ENCODE results near the gene GADD45GIP1. TPM values are rescaled to one million over a fixed set of nuclear protein-coding genes. Genes with fewer than 3 reads are reported as not detected.

Gene GADD45GIP1
- polyA plus RNA-seq (2011; rRNA removed) (31.6 and 35.1 TPM in 2 replicates), polyA minus RNA-seq (2011; rRNA and poly(A)+ RNA removed) (8.0 and 9.4 TPM in 2 replicates)

GRCh38 chr19:12956446-12957388, at the start of gene GADD45GIP1:
GADD45GIP1 (minus strand) TSS chr19:12957223; CDS start chr19:12957212, 11 bp downstream.
- DNase-seq (ENCODE audit: low read depth, low spot score): no peak
- Histone ChIP-seq H3K27me3 (ENCODE audit: control insufficient read depth, insufficient read depth, low read length) (no peaks in the 10 kb centered on the region), H3K9me3 (ENCODE audit: control insufficient read depth, insufficient read depth, low read length) (no peaks in the 10 kb centered on the region; the same call in 1 of the 2 replicates), H3K4me3 (ENCODE audit: low read depth, low read length) (peak within 1 kb of the TSS; percentile 99), H3K27ac (ENCODE audit: low read depth, low read length) (peak within 1 kb of the TSS; percentile 57)
- POLR2A ChIA-PET: interaction anchor here (0.7 to 1.8 kb wide), 2 partner anchors 10 to 12 kb away, joined by 4 to 8 read pairs; partner anchors contain the start of gene RAD23A
- CTCF ChIA-PET: interaction anchor here (3.4 kb wide), 1 partner anchor 9 kb away, joined by 30 read pairs; no protein-coding TSS in a partner anchor
- no peak for TF ChIP-seq CTCF (IDR thresholded peaks at IDR 0.05; ENCODE audit: low read depth, low read length)

GRCh38 chr19:13005861-13006370, 48.9 kb upstream of the GADD45GIP1 start:
- ChIA-PET CTCF (interaction anchor here (1.2 to 2.5 kb wide), 3 partner anchors 28 to 56 kb away, joined by 3 to 12 read pairs (median 4); no protein-coding TSS in a partner anchor), POLR2A (interaction anchor here (0.9 to 1.1 kb wide), 2 partner anchors 16 to 17 kb away, joined by 3 to 4 read pairs; no protein-coding TSS in a partner anchor)
- Histone ChIP-seq H3K9me3 (ENCODE audit: control insufficient read depth, insufficient read depth, low read length) (peaks cover 6% of the 10 kb centered on the region; the same call in 1 of the 2 replicates), H3K4me3 (ENCODE audit: low read depth, low read length) (no peak overlapping the region), H3K27me3 (ENCODE audit: control insufficient read depth, insufficient read depth, low read length) (no peaks in the 10 kb centered on the region), H3K27ac (ENCODE audit: low read depth, low read length) (no peak overlapping the region)
- no peak for TF ChIP-seq CTCF (IDR thresholded peaks at IDR 0.05; ENCODE audit: low read depth, low read length)
- DNase-seq (ENCODE audit: low read depth, low spot score): no peak

- H3K9me3 ChIP-seq (ENCODE audit: control insufficient read depth, insufficient read depth, low read length): peaks cover 2% of the 10 kb centered on the region; the same call in 1 of the 2 replicates
- no peak overlapping the region for H3K4me3 ChIP-seq (ENCODE audit: low read depth, low read length)
- no peak for TF ChIP-seq CTCF (IDR thresholded peaks at IDR 0.05; ENCODE audit: low read depth, low read length)
- H3K27me3 ChIP-seq (ENCODE audit: control insufficient read depth, insufficient read depth, low read length): no peaks in the 10 kb centered on the region
- H3K27ac ChIP-seq (ENCODE audit: low read depth, low read length): no peak overlapping the region
- DNase-seq (ENCODE audit: low read depth, low spot score): no peak
- ChIA-PET CTCF (interaction anchor here (1.0 to 2.5 kb wide), 3 partner anchors 13 to 56 kb away, joined by 3 to 12 read pairs (median 4); no protein-coding TSS in a partner anchor), POLR2A (no interaction called here)
These were observed 48.2 kb upstream of the GADD45GIP1 start for GRCh38 chr19:13005253-13005652.

GRCh38 chr19:13004273-13004672, 47.2 kb upstream of the GADD45GIP1 start:
- ChIA-PET POLR2A (interaction anchor here (0.5 kb wide), 1 partner anchor 769 kb away, joined by 4 read pairs; no protein-coding TSS in a partner anchor), CTCF (interaction anchor here (1.8 to 2.5 kb wide), 2 partner anchors 30 to 57 kb away, joined by 4 to 12 read pairs; no protein-coding TSS in a partner anchor)
- no peaks in the 10 kb centered on the region for H3K27me3 ChIP-seq (ENCODE audit: control insufficient read depth, insufficient read depth, low read length)
- DNase-seq (ENCODE audit: low read depth, low spot score): no peak
- TF ChIP-seq CTCF (IDR thresholded peaks at IDR 0.05; ENCODE audit: low read depth, low read length): no peak
- H3K4me3 ChIP-seq (ENCODE audit: low read depth, low read length): no peak overlapping the region
- H3K27ac ChIP-seq (ENCODE audit: low read depth, low read length): no peak overlapping the region
- H3K9me3 ChIP-seq (ENCODE audit: control insufficient read depth, insufficient read depth, low read length): no peaks in the 10 kb centered on the region

All from AG04450 (cell line).